Upper lobe of left lung (tissue), 6 donors: ENCODE data around the gene XKR3. TPM values are rescaled to one million over a fixed set of nuclear protein-coding genes. Genes with fewer than 3 reads are reported as not detected.

Experiments used
- ATAC-seq, 2 donors: fragments of 200-7000 bp; cut with Tn5 transposase; one replicate each; pipeline ENCODE4 v1.9.1; 2022; ENCODE audit warnings: mild to moderate bottlenecking in 2 of 2, moderate library complexity in 2 of 2; ENCODE audit not compliant: low FRiP score in 2 of 2
- DNase-seq, 2 donors: peaks; one replicate each; pipeline ENCODE4 v3.0.0-alpha.2; 2019 to 2020
- H3K27ac ChIP-seq, 4 donors: fragments of 200-600 bp; sonication (generic); one replicate each; pipeline ENCODE4 v1.5.1; 2016 to 2019
- H3K27me3 ChIP-seq, 4 donors: fragments of 200-600 bp; sonication (generic); one replicate each; pipeline ENCODE4 v1.5.1; 2017 to 2019
- H3K36me3 ChIP-seq, 4 donors: fragments of 200-600 bp; sonication (generic); one replicate each; pipeline ENCODE4 v1.5.1; 2016 to 2019
- H3K4me1 ChIP-seq, 4 donors: fragments of 200-600 bp; sonication (generic); one replicate each; pipeline ENCODE4 v1.5.1; 2018 to 2019
- H3K4me3 ChIP-seq, 4 donors: fragments of 200-600 bp; sonication (generic); one replicate each; pipeline ENCODE4 v1.5.1; 2017 to 2019; ENCODE audit warnings: mild to moderate bottlenecking in 2 of 4, moderate library complexity in 1 of 4
- H3K9me3 ChIP-seq, 4 donors: fragments of 200-600 bp; sonication (generic); one replicate each; pipeline ENCODE4 v1.5.1; 2018 to 2019
- CTCF ChIP-seq, 6 experiments: fragments of 450-650 bp in 4 of 6; fragments of 200-600 bp in 2 of 6; sonication (generic) in 2 of 6; IDR thresholded peaks; one replicate each; pipeline ENCODE4 v1.5.1; 2016 to 2019; ENCODE audit warnings: antibody characterized with exemption in 6 of 6
- EP300 ChIP-seq, 4 donors: sonication (generic); formaldehyde crosslinking; IDR thresholded peaks; one replicate each; pipeline ENCODE4 v1.5.1; 2017; ENCODE audit warnings: antibody characterized with exemption in 4 of 4, control low read depth in 2 of 4
- POLR2A ChIP-seq, 4 donors: fragments of 450-650 bp; IDR thresholded peaks; one replicate each; pipeline ENCODE4 v1.5.1; 2016 to 2017; ENCODE audit warnings: antibody characterized with exemption in 4 of 4, mild to moderate bottlenecking in 2 of 4
- POLR2AphosphoS5 ChIP-seq, 2 donors: sonication (generic); formaldehyde crosslinking; IDR thresholded peaks; one replicate each; pipeline ENCODE4 v1.5.1; 2017; ENCODE audit warnings: antibody characterized with exemption in 2 of 2
- WGBS, 2 donors: methylation state at CpG; one replicate each; pipeline ENCODE4 v1.1.5; 2017 to 2018; 5-methylcytosine and 5-hydroxymethylcytosine counted together
- total RNA-seq, 6 donors: library from RNA; depleted of rRNA in 4 of 6; stranded (reverse); fragments of >200 nt in 4 of 6; gene quantifications; one replicate each; pipeline versions ENCODE4 v1.1.0 to v1.2.1, GENCODE V29; 2016 to 2021
- donor health status: DM: no; HTN: no; CAD: no; lungs with moderate emphysema.
- donor health status: DM: no; HTN: yes; CAD: no; lungs with severe emphysema.

XKR3 gene
- total RNA-seq, 6 donors from 2014 or later = not detected

DNA sequence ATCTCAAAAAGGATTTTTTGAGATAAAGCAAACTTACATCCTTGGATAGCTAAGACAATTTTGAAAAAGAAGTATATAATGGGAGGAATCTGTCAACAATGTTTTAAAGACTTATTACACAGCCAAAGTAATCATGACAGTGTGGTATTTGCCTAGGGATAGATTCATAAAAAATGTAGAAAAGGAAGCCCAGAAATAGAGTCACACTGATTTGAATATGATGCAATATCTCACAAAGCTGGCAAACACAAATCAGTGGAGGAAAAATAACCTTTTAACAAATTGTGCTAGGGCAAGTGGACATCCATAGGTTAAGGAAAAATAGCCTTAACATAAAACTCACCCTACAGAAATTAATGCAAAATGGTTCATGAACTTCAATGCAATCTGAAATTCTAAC, 6.0 kb downstream of the XKR3 start:
- ATAC-seq = peak in 1 of 2 donors; percentile 34
- no peaks in the 10 kb centered on the region for H3K36me3 ChIP-seq
- no peak for TF ChIP-seq POLR2AphosphoS5 (IDR thresholded peaks at IDR 0.05)
- TF ChIP-seq CTCF (IDR thresholded peaks at IDR 0.05) = no peak
- TF ChIP-seq POLR2A (IDR thresholded peaks at IDR 0.05) = no peak
- TF ChIP-seq EP300 (IDR thresholded peaks at IDR 0.05) = no peak

GRCh38 chr22:16818538-16818937, 6.7 kb downstream of the XKR3 start:
- H3K27ac ChIP-seq = no peak overlapping the region
- WGBS, 2 donors = 67 to 81% methylated on average over 2 of the region's 2 CpGs
- no peak overlapping the region for H3K4me3 ChIP-seq
- H3K36me3 ChIP-seq = no peaks in the 10 kb centered on the region
- no peaks in the 10 kb centered on the region for H3K27me3 ChIP-seq
- no peaks in the 10 kb centered on the region for H3K4me1 ChIP-seq
- no peak for TF ChIP-seq POLR2AphosphoS5 (IDR thresholded peaks at IDR 0.05)
- TF ChIP-seq POLR2A (IDR thresholded peaks at IDR 0.05) = no peak
- TF ChIP-seq CTCF (IDR thresholded peaks at IDR 0.05) = no peak
- no peak for TF ChIP-seq EP300 (IDR thresholded peaks at IDR 0.05)
- DNase-seq = no peak
- no peaks in the 10 kb centered on the region for H3K9me3 ChIP-seq
- no peak for ATAC-seq

More for the DNA sequence above, 6.0 kb downstream of the XKR3 start:
- H3K27ac ChIP-seq = no peak overlapping the region
- no peaks in the 10 kb centered on the region for H3K4me1 ChIP-seq
- no peak for DNase-seq
- H3K4me3 ChIP-seq = no peak overlapping the region
- H3K9me3 ChIP-seq = no peaks in the 10 kb centered on the region
- no peaks in the 10 kb centered on the region for H3K27me3 ChIP-seq

DNA sequence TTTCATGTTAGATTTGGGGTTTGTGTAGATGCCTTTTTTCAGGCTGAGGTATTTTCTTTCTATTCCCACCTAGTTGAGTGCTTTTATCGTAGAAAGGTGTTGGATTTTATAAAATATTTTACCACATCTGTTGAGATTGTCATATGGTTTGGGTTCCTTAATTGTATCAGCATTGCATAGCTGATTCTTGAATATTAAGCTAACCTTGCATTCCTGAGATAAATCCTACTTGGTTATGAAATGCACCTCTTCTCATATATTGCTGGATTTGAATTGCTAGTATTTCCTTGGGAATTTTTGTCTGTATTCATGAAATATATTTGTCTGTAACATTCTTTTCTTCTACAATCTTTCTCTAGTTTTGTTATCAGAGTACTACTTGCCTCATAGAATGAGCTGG, 10.1 kb downstream of the XKR3 start:
- H3K27ac ChIP-seq = no peak overlapping the region
- no peak for ATAC-seq
- 52 to 80% methylated on average over 1 of the region's 1 CpG for WGBS, 2 donors

DNA sequence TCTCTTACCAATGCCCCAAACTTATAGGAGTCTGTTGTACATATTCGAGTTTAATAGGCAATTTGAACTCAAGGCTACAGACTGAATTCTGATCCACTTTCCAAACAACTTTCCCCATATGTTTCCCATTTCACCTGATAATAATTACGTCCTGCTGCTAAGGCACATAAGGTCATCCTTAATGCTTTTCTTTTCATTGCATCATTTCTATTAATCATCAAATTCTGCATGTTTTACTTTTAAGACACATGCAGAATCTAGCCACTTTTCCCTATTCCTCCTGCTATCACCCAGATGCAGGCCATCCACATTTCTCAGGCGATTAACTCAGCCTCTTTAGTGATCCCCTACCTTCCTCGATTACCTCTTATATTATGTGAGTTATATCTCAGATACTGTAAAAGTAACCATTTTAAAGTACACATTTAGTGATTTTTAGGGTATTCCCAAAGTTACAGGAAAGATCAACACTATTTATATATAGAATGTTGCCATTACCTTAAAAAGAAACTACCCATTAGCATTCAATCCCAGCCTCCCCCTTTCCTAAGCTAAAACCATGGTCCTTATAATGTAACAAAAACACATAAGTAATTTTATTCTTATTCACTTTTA, 14.9 kb downstream of the XKR3 start:
- WGBS, 2 donors = 79 to 87% methylated on average over 4 of the region's 4 CpGs
- no peaks in the 10 kb centered on the region for H3K27me3 ChIP-seq
- no peaks in the 10 kb centered on the region for H3K36me3 ChIP-seq
- no peak overlapping the region for H3K27ac ChIP-seq
- no peak for DNase-seq
- TF ChIP-seq CTCF (IDR thresholded peaks at IDR 0.05) (no peak), POLR2A (IDR thresholded peaks at IDR 0.05) (no peak), EP300 (IDR thresholded peaks at IDR 0.05) (no peak), POLR2AphosphoS5 (IDR thresholded peaks at IDR 0.05) (no peak)
- H3K9me3 ChIP-seq = no peaks in the 10 kb centered on the region
- H3K4me1 ChIP-seq = no peaks in the 10 kb centered on the region
- H3K4me3 ChIP-seq = no peak overlapping the region
- ATAC-seq = no peak

More for the DNA sequence above, 10.1 kb downstream of the XKR3 start:
- no peaks in the 10 kb centered on the region for H3K9me3 ChIP-seq
- H3K4me3 ChIP-seq = no peak overlapping the region
- H3K36me3 ChIP-seq = no peaks in the 10 kb centered on the region
- no peak for TF ChIP-seq POLR2A (IDR thresholded peaks at IDR 0.05)
- no peak for TF ChIP-seq EP300 (IDR thresholded peaks at IDR 0.05)
- TF ChIP-seq CTCF (IDR thresholded peaks at IDR 0.05) = no peak
- no peak for TF ChIP-seq POLR2AphosphoS5 (IDR thresholded peaks at IDR 0.05)
- H3K27me3 ChIP-seq = no peaks in the 10 kb centered on the region
- H3K4me1 ChIP-seq = no peaks in the 10 kb centered on the region
- DNase-seq = no peak

DNA sequence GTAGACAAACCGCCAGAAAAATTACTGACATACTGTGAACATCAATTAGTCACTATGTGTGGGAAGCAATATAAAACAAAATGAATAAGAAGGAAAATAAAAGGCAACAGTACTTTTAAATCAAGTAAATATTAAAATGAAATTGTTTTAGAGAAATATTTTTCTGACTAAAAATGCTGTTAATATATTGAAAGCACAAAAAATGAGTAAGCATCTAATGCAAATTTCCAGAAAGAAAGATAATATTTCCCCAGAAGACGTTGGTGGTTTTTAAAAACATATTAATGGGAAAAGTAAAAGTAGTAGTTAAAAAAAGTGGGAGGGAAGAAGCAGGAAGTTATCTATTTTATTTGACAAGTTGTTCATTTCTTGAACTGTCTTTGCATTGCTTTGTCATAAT, 16.5 kb downstream of the XKR3 start:
- H3K9me3 ChIP-seq = no peaks in the 10 kb centered on the region
- H3K27ac ChIP-seq = no peak overlapping the region
- no peaks in the 10 kb centered on the region for H3K36me3 ChIP-seq
- WGBS, 2 donors = 58 to 65% methylated on average over 2 of the region's 2 CpGs
- DNase-seq (no peak), ATAC-seq (no peak)
- H3K27me3 ChIP-seq = no peaks in the 10 kb centered on the region
- no peak for TF ChIP-seq EP300 (IDR thresholded peaks at IDR 0.05)
- TF ChIP-seq POLR2A (IDR thresholded peaks at IDR 0.05) = no peak
- H3K4me3 ChIP-seq = no peak overlapping the region
- no peaks in the 10 kb centered on the region for H3K4me1 ChIP-seq
